ENCODE data around the gene HARBI1.

The HARBI1 gene

GRCh38 chr11:46617134-46617971 is at the start of gene HARBI1, which contains the start of gene ATG13:
Gene HARBI1 (minus strand): TSS chr11:46617227. CDS start chr11:46616237, 990 bp downstream.
Gene ATG13 (plus strand): TSS chr11:46617553. CDS start chr11:46644292, 26,739 bp downstream.
- DNase-seq: peak; percentile 93

- DNase-seq: no peak
Measured at GRCh38 chr11:46666516-46666915, 49.5 kb upstream of the HARBI1 start.

GRCh38 chr11:46665356-46665755 is 48.3 kb upstream of the HARBI1 start:
- DNase-seq: no peak

GRCh38 chr11:46664612-46665011 is 47.6 kb upstream of the HARBI1 start:
- DNase-seq: no peak

- DNase-seq: no peak
Measured at GRCh38 chr11:46663277-46663940, 46.4 kb upstream of the HARBI1 start.

- DNase-seq: no peak
Measured at GRCh38 chr11:46662366-46662765, 45.3 kb upstream of the HARBI1 start.

GRCh38 chr11:46661836-46662235 is 44.8 kb upstream of the HARBI1 start:
- no peak for DNase-seq

GRCh38 chr11:46659908-46660307 is 42.9 kb upstream of the HARBI1 start:
- no peak for DNase-seq

GRCh38 chr11:46658259-46658658 is 41.2 kb upstream of the HARBI1 start:
- DNase-seq: no peak

GRCh38 chr11:46657186-46657585 is 40.2 kb upstream of the HARBI1 start:
- DNase-seq: no peak

- DNase-seq: no peak
Measured at GRCh38 chr11:46655631-46656030, 38.6 kb upstream of the HARBI1 start.

GRCh38 chr11:46649180-46649738 is 32.2 kb upstream of the HARBI1 start:
- DNase-seq: no peak

GRCh38 chr11:46643986-46644385 is 27.0 kb upstream of the HARBI1 start:
- no peak for DNase-seq

- no peak for DNase-seq
Measured at GRCh38 chr11:46643531-46643930, 26.5 kb upstream of the HARBI1 start.

GRCh38 chr11:46642627-46643335 is 25.8 kb upstream of the HARBI1 start:
- no peak for DNase-seq

- DNase-seq: no peak
Measured at GRCh38 chr11:46641639-46642038, 24.6 kb upstream of the HARBI1 start.

GRCh38 chr11:46640036-46640788 is 23.2 kb upstream of the HARBI1 start:
- DNase-seq: no peak

GRCh38 chr11:46639197-46639839 is 22.3 kb upstream of the HARBI1 start:
- no peak for DNase-seq

GRCh38 chr11:46637546-46637945 is 20.5 kb upstream of the HARBI1 start:
- no peak for DNase-seq

GRCh38 chr11:46635557-46636139 is 18.6 kb upstream of the HARBI1 start:
- no peak for DNase-seq

Data from right forelimb (tissue), 1 donor.